GM10248 (cell line): ENCODE data around the gene CCR1.
"Not testable (repeated sequence)": the region's sequence is repeated elsewhere in the genome, so short reads cannot be mapped to it uniquely, and the experiment has no call there.

ENCODE experiments used
- CTCF ChIA-PET: fragments of 300-600 bp; sonication (Branson Sonifier 250); formaldehyde crosslinking; extraction: SDS; loops from one replicate; lab custom pipeline; 2021; ENCODE audit warnings: antibody characterized with exemption; lab: Yijun Ruan, JAX
- POLR2A ChIA-PET: fragments of 350-650 bp; sonication (Branson Sonifier 250); formaldehyde crosslinking; extraction: SDS; loops from one replicate; lab custom pipeline; 2020; ENCODE audit warnings: antibody characterized with exemption; lab: Yijun Ruan, JAX
- DNase-seq: peaks from one replicate; pipeline ENCODE4 v3.0.0; 2012; ENCODE audit errors: extremely low spot score
- TF ChIP-seq, protein P1 (sequence below): IDR thresholded peaks from 2 replicates; pipeline ENCODE4 v1.5.1; 2012; ENCODE audit warnings: mild to moderate bottlenecking, low read depth; ENCODE audit errors: extremely low read depth, missing control alignments, control extremely low read depth

Gene CCR1

DNA sequence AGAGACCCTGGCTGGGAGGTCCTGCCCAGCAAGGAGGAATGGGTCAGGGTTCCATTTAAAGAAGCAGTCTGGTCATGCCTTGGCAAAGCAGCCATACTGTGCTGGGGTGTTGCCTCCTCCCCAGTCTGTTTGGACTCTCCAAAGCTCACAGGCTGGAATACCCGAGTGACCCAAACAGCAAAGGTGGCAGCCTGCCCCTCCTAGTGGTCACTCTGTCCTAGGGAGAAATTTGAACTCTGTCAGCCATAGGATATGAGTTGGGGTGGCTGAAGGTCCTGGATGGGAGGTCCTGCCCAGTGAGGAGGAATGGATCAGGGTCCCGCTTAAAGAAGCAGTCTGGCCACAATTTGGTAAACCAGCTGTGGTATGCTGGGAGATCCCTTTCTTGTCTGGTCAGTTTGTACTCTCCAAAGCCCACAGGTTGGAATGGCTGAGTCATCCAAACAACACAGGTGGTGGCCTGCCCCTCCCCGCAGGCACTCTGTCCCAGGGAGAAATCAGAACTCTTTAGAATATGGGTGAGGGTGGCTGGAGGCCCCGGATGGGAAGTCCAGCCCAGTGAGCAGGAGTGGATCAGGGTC is 45.0 kb downstream of the CCR1 start:
- CTCF ChIA-PET = interaction anchor here (1.1 kb wide), 1 partner anchor 40 kb away, joined by 3 read pairs; no protein-coding TSS in a partner anchor
- POLR2A ChIA-PET = no interaction called here
- no peak for DNase-seq
- TF ChIP-seq, protein P1, sequence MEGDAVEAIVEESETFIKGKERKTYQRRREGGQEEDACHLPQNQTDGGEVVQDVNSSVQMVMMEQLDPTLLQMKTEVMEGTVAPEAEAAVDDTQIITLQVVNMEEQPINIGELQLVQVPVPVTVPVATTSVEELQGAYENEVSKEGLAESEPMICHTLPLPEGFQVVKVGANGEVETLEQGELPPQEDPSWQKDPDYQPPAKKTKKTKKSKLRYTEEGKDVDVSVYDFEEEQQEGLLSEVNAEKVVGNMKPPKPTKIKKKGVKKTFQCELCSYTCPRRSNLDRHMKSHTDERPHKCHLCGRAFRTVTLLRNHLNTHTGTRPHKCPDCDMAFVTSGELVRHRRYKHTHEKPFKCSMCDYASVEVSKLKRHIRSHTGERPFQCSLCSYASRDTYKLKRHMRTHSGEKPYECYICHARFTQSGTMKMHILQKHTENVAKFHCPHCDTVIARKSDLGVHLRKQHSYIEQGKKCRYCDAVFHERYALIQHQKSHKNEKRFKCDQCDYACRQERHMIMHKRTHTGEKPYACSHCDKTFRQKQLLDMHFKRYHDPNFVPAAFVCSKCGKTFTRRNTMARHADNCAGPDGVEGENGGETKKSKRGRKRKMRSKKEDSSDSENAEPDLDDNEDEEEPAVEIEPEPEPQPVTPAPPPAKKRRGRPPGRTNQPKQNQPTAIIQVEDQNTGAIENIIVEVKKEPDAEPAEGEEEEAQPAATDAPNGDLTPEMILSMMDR = no peak

DNA sequence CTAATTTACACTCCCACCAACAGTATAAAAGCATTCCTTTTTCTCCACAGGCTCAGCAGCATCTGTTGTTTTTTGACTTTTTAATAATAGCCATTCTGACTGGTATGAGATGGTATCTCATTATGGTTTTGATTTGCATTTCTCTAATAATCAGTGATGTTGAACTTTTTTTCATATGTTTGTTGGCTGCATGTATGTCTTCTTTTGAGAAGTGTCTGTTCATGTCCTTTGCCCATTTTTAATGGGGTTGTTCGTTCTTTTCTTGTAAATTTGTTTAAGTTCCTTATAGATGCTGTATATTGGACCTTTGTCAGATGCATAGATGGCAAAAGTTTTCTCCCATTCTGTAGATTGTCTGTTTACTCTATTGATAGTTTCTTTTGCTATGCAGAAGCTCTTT is 50.4 kb downstream of the CCR1 start:
- POLR2A ChIA-PET, CTCF ChIA-PET, DNase-seq: not testable (repeated sequence)

DNA sequence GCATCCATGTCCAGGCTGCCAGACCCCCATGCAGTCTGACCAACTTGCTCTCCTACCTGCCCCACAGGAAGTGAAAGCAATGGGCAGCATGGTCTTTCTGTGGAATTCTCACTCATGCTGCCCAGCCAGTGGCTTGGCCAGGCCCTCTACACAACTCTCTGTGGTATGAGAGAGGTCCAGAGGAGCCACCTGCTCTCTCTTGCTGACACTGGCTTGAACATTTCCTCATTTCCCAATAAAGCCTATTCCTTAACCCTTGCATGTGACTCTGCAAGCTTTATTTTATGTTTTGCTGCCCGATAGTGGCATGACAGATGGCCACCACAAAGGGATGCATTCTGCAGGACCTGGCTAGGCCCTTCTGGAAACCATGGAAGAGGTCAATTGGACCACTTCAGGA is 53.8 kb downstream of the CCR1 start:
- ChIA-PET POLR2A (no interaction called here), CTCF (interaction anchor here (1.1 kb wide), 1 partner anchor 76 kb away, joined by 3 read pairs; no protein-coding TSS in a partner anchor)
- TF ChIP-seq, protein P1 = no peak
- DNase-seq = no peak
